Urothelium cell line (cell line): ENCODE data around the gene NKX1-1.
"Not testable (repeated sequence)": the region's sequence is repeated elsewhere in the genome, so short reads cannot be mapped to it uniquely, and the experiment has no call there.

ENCODE experiments used
- DNase-seq: peaks from one replicate; pipeline ENCODE4 v3.0.0; 2011; ENCODE audit warnings: low spot score, mixed read lengths
- FAIRE-seq: peaks from 2 replicates; lab custom pipeline; 2011; peaks lifted over from hg19 to GRCh38; lab: Jason Lieb, UNC

NKX1-1 gene

DNA sequence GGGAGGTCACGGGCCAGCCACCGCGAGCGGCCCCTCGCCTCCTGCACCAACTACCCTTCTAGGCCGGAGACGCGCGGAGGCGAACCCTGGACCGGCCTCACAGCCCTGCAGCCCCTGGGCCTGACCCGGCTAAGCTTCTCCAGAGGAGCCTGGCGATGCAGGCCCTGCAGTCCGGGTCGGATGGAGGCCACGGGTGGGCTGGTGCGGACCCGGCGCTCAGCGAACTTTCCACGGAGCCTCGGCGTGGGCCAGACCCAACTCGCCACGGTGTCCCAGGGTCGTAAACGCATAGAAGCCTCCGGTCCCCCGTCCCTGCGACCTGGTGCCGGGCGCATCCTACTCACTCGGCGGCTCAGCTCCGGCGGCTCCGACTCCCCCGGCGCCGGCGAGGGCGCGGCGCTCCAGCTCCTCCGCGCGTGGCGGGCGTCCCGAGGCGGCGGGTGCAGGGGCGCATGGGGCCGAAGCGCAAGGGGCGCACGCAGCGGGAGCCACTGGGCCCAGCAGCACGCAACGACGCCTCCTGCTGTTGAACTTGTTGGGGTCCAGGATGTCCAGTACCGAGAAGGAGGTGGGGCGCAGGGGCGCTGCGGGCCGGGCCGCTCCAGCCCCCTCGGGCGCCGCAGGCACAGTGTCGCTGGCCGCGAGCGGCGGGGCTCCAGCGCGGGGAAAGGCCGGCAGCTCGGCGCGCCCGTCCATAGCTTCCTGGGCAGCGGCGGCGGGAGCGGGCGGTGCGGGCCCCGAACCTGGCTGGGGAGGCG is 427 bp downstream of the NKX1-1 start:
- FAIRE-seq, result no peak
- no peak for DNase-seq

GRCh38 chr4:1405254-1405635 is 997 bp downstream of the NKX1-1 start:
- FAIRE-seq (no peak), DNase-seq (no peak)

DNA sequence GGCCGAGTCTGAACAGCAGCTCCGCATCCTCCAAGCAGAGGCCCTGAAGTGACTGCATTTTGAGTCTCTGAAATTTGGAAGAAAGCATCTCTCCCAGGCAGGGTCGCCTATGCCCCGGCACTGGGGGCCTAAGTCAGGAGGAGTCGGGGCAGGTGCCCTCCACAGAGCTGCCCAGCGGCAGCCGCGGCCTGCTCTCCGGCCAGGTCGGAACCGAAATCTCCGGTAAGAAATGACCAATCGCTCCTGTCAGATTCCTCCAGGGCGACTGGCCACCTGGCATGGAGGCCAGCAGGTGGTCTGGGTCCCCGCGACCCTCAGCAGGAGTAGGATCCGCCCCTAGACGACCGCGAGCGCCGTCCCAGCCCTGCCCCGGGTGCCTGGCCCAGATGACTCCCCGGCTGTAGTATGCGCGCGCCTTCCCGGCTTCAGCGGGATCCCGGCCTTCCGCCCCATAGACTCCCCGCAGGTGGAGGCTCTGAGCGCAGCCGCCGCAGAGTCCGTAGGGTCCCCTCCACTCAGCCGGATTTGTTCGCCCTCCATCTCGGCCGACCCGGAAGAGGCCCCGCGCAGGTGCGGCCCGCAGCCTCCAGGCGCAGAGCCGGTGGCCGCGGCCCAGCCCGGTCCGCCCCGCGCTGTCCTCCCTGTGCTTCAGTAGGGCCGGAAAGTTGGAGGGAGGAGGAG is 1.5 kb downstream of the NKX1-1 start:
- DNase-seq, result no peak
- no peak for FAIRE-seq

GRCh38 chr4:1403591-1404572 is 2.4 kb downstream of the NKX1-1 start:
- DNase-seq (no peak), FAIRE-seq (no peak)

DNA sequence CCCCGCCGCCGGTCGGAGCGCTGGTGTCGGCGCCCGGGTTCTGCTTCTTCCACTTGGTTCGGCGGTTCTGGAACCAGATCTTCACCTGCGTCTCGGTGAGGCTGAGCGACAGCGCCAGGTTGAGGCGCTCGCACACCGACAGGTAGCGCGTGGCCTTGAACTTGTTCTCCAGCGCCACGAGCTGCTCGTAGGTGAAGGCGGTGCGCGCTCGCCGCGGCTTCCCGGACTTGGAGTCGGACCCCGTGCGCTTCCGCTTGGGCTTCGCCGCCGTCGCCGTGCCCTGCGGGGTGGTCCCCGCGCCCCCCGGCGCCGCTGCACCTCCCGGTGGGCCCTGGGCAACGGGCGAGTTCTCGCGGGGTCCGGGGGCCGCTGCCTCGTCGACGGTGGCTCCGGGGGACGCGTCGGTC is 3.1 kb downstream of the NKX1-1 start:
- DNase-seq (no peak), FAIRE-seq (no peak)

DNA sequence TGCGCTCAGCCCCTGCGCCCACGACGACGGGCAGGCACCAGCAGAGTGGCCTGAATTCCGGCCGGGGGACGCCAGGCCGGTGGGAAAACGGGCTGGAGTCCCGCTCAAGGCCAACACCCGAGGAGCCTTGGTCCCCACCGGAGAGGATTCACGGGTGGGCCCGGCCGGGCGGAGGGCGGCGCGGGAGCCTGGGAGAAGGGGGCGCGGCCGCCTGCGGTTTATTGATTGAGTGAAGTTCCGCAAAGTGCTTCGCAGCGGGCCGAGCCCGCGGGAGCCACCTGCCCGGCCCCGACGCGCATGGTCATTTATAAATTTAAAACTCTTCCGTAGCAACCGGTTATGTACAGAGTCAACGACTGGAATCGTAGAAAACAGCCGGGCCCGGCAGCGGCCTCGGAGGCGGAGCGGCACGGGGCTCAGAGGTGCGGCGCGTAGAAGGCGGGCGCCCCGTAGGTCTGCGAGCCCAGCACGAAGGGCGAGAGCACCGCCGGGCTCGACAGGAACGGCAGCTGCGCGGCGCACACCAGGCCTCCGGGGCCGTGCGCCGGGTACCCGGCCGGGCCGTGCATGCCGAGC is 3.6 kb downstream of the NKX1-1 start:
- FAIRE-seq (no peak), DNase-seq (no peak)

GRCh38 chr4:1402021-1402515 is 4.2 kb downstream of the NKX1-1 start:
- no peak for FAIRE-seq
- no peak for DNase-seq

- DNase-seq, result no peak
- no peak for FAIRE-seq
Observed at GRCh38 chr4:1401409-1402020, 4.7 kb downstream of the NKX1-1 start.

DNA sequence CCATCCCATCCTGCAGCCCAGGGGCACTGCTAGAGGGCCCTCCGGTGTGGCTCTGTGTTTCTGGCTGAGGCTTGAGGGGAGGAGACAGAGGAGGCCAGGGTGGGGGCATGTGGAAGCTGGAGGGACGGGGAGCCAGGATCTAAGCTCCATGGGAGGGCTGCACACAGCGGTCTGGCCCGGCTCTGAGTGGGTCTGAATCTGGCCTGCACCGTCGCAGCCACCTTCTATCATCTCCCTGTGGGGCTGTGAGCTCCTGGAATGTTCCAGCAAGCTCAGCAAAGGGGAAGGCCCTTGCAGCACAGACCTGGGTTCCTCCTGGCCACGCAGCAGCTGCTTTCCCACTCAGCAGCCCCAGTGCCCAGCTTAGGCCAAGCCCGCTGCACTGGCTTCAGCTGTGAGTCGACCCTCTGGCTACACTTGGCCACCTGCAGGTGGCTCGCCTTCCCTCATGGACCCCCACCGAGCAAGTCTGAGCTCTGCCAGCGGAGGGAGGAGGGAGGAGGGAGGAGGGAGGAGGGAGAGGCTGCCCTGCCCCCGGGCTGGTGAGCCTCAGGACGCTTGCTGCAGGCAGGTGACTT is 5.3 kb downstream of the NKX1-1 start:
- FAIRE-seq, result no peak
- DNase-seq, result no peak

DNA sequence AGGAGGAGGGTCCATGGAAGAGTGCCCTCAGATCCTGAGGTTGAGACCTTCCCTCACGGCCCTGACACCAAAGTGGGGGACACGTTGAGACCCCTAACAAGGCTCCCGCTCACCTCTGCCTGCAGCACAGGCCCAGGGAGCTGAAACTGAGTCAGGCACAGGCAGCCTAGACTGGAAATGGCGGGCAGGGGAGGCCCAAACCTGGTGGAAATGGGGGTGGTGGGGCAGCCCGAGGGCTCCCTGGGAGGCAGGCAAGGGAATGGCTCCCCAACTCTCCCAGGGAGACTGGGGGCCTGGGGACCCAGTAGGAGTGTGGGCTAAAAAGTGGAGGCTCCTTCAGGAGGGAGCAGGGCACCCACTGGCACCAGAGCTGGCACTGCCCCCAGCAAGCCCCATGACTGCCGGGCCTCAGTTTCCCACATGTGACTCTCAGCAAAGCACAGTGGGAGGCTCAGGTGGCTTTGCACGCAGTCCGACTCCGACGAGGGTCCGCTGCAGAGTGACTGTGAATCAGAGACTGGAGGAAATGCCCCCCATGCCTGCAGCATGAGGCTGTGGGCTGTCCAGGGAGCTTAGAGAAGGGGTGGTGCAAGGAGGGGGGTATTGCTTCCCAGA is 5.9 kb downstream of the NKX1-1 start:
- FAIRE-seq (no peak), DNase-seq (no peak)

DNA sequence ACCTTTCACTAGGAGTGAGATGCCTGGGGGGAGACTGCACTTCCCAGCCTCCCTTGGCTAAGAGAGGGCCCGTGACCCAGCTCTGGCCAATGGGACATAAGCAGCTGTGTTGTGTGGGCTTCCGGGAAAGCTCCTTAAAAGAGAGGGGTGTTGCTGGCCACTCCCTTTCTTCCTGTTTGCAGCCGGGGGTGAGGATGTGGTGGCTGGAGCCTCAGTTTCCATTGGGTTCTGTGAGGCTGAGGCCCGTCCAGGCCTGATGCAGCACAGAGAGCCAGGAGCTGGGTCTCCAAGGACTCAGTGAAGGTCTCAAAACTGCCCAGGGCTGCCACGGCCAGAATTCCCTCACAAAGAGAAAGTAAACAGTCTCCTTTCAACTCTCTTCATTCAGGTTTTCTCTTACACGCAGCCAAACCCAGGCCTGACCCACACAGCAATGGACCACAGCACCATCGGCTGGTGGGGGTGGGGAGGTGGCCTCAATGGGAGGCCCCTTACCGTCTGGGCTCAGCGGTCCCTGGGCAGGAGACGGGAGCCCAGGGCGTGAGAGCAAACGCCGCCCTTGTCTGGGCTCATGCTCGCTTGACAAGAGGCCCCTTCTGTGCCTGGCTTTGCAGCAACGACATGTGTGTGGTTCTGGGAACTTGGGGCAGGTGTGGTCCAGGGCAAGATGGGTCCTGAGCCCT is 6.6 kb downstream of the NKX1-1 start:
- FAIRE-seq (no peak), DNase-seq (no peak)

DNA sequence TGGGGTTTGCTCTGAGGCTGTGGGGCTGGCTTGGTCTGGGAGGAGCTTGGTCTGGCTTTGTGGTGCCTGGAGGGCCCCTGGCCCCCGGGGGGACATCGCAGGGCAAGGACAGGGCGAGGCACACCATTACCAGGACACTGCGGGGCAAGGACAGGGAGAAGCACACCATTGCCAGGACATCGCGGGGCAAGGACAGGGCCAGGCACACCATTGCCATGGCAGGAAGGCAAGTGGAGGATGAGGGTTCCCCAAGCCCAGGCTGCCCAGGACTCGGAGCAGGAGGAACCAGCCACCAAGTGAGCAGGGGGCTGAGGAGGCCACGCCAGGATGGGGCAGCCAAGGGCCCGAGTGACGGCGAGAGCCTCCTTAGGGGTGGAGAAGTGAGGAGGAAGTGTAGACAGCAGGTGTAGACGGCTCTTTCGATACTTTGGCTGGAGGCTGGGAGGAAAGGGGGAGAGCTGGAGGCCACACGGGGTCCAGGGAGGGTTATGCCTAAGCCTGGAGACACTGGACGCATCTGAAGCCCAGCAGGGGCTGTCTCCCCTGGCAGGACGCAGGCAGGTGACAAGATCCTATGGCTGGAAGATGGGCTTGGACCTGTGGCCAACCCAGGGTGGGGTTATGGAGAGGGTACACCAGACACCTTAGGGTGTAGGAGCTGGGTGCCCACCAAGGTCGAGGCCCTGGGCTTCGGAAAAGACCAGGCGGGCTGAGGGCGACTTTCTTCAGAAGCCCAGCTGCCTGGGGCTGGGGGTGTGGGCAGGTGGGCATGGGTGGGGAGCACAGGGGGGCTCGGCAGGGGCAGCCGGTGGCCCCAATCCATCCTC is 7.3 kb downstream of the NKX1-1 start:
- FAIRE-seq, result no peak
- DNase-seq, result no peak

- DNase-seq (no peak), FAIRE-seq (no peak)
Observed at GRCh38 chr4:1396806-1397455, 9.3 kb downstream of the NKX1-1 start.

GRCh38 chr4:1395941-1396805 is 10.1 kb downstream of the NKX1-1 start:
- FAIRE-seq, result no peak
- no peak for DNase-seq

- not testable (repeated sequence) for FAIRE-seq, DNase-seq
Observed at GRCh38 chr4:1395389-1395820, 10.8 kb downstream of the NKX1-1 start.

DNA sequence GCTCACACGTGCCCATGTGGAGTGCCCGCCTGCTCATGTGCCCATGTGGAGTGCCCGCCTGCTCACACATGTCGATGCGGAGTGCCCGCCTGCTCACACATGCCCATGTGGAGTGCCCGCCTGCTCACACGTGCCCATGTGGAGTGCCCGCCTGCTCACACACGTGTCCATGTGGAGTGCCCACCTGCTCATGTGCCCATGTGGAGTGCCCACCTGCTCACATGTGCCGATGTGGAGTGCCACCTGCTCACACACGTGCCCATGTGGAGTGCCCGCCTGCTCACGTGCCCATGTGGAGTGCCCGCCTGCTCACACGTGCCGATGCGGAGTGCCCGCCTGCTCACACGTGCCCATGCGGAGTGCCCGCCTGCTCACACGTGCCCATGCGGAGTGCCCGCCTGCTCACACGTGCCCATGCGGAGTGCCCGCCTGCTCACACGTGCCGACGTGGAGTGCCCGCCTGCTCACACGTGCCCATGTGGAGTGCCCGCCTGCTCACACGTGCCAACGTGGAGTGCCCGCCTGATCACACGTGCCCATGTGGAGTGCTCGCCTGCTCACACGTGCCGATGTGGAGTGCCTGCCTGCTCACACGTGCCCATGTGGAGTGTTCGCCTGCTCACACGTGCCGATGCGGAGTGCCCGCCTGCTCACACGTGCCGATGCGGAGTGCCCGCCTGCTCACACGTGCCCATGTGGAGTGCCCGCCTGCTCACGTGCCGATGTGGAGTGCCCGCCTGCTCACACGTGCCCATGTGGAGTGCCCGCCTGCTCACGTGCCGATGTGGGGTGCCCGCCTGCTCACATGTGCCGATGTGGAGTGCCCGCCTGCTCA is 11.5 kb downstream of the NKX1-1 start:
- FAIRE-seq, DNase-seq: not testable (repeated sequence)
